SU-DHL-6 (cell line): ENCODE measurements around the gene SLC7A11.

Source experiments
- H2AFZ ChIP-seq: fragments of 200-600 bp; sonication (generic); 2 replicates; pipeline ENCODE4 v1.6.1; 2014; ENCODE audit warnings: low read depth, mild to moderate bottlenecking, moderate library complexity, mixed read lengths, antibody characterized with exemption, low read length; ENCODE audit not compliant: severe bottlenecking
- H3F3A ChIP-seq: fragments of 200-600 bp; shearing (Covaris generic); 2 replicates; pipeline ENCODE4 v1.6.0; 2016; ENCODE audit warnings: antibody characterized with exemption, mild to moderate bottlenecking; ENCODE audit not compliant: insufficient read depth
- H3K27ac ChIP-seq: fragments of 200-600 bp; sonication (generic); 2 replicates; pipeline ENCODE4 v1.5.1; 2016; ENCODE audit warnings: low read depth, mild to moderate bottlenecking, low read length, moderate library complexity, mixed read lengths
- H3K27me3 ChIP-seq: fragments of 200-600 bp; sonication (generic), shearing (Covaris generic); 2 replicates; pipeline ENCODE4 v1.6.0; 2014; ENCODE audit warnings: mild to moderate bottlenecking, low read length
- H3K36me3 ChIP-seq: fragments of 200-600 bp; sonication (generic); 2 replicates; pipeline ENCODE4 v1.6.1; 2014; ENCODE audit warnings: mild to moderate bottlenecking, low read length, mixed read lengths
- H3K4me2 ChIP-seq: fragments of 300-600, 200-600 bp; shearing (Covaris generic), sonication (generic); 2 replicates; pipeline ENCODE4 v1.6.0; 2014; ENCODE audit warnings: low read length, low read depth, mild to moderate bottlenecking; ENCODE audit not compliant: poor library complexity, severe bottlenecking
- H3K4me3 ChIP-seq: fragments of 200-600 bp; sonication (generic); 2 replicates; pipeline ENCODE4 v1.5.1; 2014; ENCODE audit warnings: antibody characterized with exemption, low read length, mild to moderate bottlenecking, mixed read lengths; ENCODE audit not compliant: insufficient read depth, poor library complexity, severe bottlenecking
- H3K79me2 ChIP-seq: fragments of 200-600 bp; sonication (generic); 2 replicates; pipeline ENCODE4 v1.6.1; 2014; ENCODE audit warnings: mild to moderate bottlenecking, low read length, moderate library complexity; ENCODE audit not compliant: insufficient read depth
- H3K9ac ChIP-seq: fragments of 200-600 bp; sonication (generic); 2 replicates; pipeline ENCODE4 v1.7.0; 2014; ENCODE audit warnings: mild to moderate bottlenecking, low read length
- H3K9me2 ChIP-seq: fragments of 200-600 bp; sonication (generic); replicated peaks from 2 replicates; pipeline ENCODE4 v1.6.1; 2014; ENCODE audit warnings: low read length; ENCODE audit not compliant: insufficient read depth
- H3K9me3 ChIP-seq: fragments of 200-600 bp; sonication (generic); 2 replicates; pipeline ENCODE4 v1.6.1; 2014; ENCODE audit warnings: low read length, mixed read lengths; ENCODE audit not compliant: insufficient read depth
- H4K20me1 ChIP-seq: fragments of 200-600 bp; sonication (generic); 2 replicates; pipeline ENCODE4 v1.6.1; 2014; ENCODE audit warnings: low read depth, mild to moderate bottlenecking, antibody characterized with exemption, low read length, moderate library complexity, mixed read lengths
- CTCF ChIP-seq: fragments of 200-600 bp; sonication (generic); IDR thresholded peaks from one replicate; pipeline ENCODE4 v1.5.1; 2017; ENCODE audit warnings: antibody characterized with exemption, mild to moderate bottlenecking, low read length, moderate library complexity; ENCODE audit not compliant: insufficient read depth, poor library complexity, severe bottlenecking
- EZH2phosphoT487 ChIP-seq: fragments of 200-600 bp; sonication (generic), shearing (Covaris generic); conservative IDR thresholded peaks from 2 replicates; pipeline ENCODE4 v1.6.1; 2018; ENCODE audit warnings: mild to moderate bottlenecking, antibody characterized with exemption, low read length, moderate library complexity, mixed read lengths

Gene SLC7A11

GRCh38 chr4:138243369-138243768 is 1.2 kb upstream of the SLC7A11 start:
- TF ChIP-seq EZH2phosphoT487 = no peak
- no peak for TF ChIP-seq CTCF
- H3K27ac ChIP-seq = no peak overlapping the region
- peaks cover 30% of the 10 kb centered on the region for H3K79me2 ChIP-seq

GRCh38 chr4:138242834-138243156 is 646 bp upstream of the SLC7A11 start:
- H3K9me3 ChIP-seq = no peaks in the 10 kb centered on the region
- no peak for TF ChIP-seq EZH2phosphoT487
- TF ChIP-seq CTCF = no peak
- peaks cover 7% of the 10 kb centered on the region for H3F3A ChIP-seq
- no peaks in the 10 kb centered on the region for H3K36me3 ChIP-seq
- H3K9ac ChIP-seq = peak overlapping the region; percentile 46
- H2AFZ ChIP-seq = peak overlapping the region; percentile 80
- H3K9me2 ChIP-seq = no peaks in the 10 kb centered on the region
- peaks cover 30% of the 10 kb centered on the region for H3K79me2 ChIP-seq
- peak overlapping the region; percentile 45 for H3K4me3 ChIP-seq
- no peaks in the 10 kb centered on the region for H3K27me3 ChIP-seq
- H3K27ac ChIP-seq = peak overlapping the region; percentile 91
- no peaks in the 10 kb centered on the region for H4K20me1 ChIP-seq
- peak overlapping the region; percentile 94 for H3K4me2 ChIP-seq

More at GRCh38 chr4:138243369-138243768, 1.2 kb upstream of the SLC7A11 start:
- Histone ChIP-seq H3K4me3 (no peak overlapping the region), H3K4me2 (peak overlapping the region; percentile 94), H3K9ac (no peak overlapping the region), H3K27me3 (no peaks in the 10 kb centered on the region), H3K9me2 (no peaks in the 10 kb centered on the region), H2AFZ (no peak overlapping the region), H4K20me1 (no peaks in the 10 kb centered on the region), H3K9me3 (no peaks in the 10 kb centered on the region), H3F3A (peaks cover 7% of the 10 kb centered on the region), H3K36me3 (no peaks in the 10 kb centered on the region)

GRCh38 chr4:138241281-138242075 is 671 bp downstream of the SLC7A11 start:
- Histone ChIP-seq H3K4me3 (peak overlapping the region; percentile 60), H3K9me2 (no peaks in the 10 kb centered on the region), H3K79me2 (peaks cover 30% of the 10 kb centered on the region), H3F3A (peaks cover 7% of the 10 kb centered on the region), H4K20me1 (no peaks in the 10 kb centered on the region), H3K9ac (peak overlapping the region; percentile 73), H2AFZ (no peak overlapping the region), H3K27ac (peak overlapping the region; percentile 91), H3K27me3 (no peaks in the 10 kb centered on the region), H3K4me2 (peak overlapping the region; percentile 94), H3K9me3 (no peaks in the 10 kb centered on the region), H3K36me3 (no peaks in the 10 kb centered on the region)
- no peak for TF ChIP-seq CTCF
- TF ChIP-seq EZH2phosphoT487 = no peak
